Vagina (tissue), 2 donors: ENCODE measurements around the gene SNX1.
"Not testable (repeated sequence)": the region's sequence is repeated elsewhere in the genome, so short reads cannot be mapped to it uniquely, and the experiment has no call there.

Source experiments
- CTCF ChIP-seq, 3 experiments: fragments of 450-650 bp in 2 of 3; fragments of 200-600 bp in 1 of 3; sonication (generic) in 1 of 3; IDR thresholded peaks; one replicate each; pipeline ENCODE4 v1.5.1; 2017 to 2019; ENCODE audit warnings: antibody characterized with exemption in 3 of 3, mild to moderate bottlenecking in 2 of 3, moderate library complexity in 2 of 3
- POLR2A ChIP-seq, 2 donors: fragments of 450-650 bp; IDR thresholded peaks; one replicate each; pipeline ENCODE4 v1.6.1; 2017; ENCODE audit warnings: antibody characterized with exemption in 2 of 2, mild to moderate bottlenecking in 2 of 2, moderate library complexity in 2 of 2

DNA sequence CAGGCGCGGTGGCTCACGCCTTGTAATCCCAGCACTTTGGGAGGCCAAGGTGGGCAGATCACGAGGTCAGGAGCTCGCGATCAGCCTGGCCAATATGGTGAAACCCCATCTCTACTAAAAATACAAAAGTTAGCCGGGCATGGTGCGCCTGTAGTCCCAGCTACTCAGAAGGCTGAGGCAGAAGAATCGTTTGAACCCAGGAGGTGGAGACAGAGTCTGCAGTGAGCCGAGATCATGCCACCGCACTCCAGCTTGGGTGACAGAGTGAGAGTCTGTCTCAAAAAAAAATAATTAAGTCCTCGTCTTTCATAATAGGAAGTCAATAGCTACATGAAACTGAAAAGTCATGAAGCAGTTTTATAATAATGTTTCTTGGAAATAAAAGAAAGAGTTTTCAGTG is 42.1 kb upstream of the SNX1 start:
- TF ChIP-seq CTCF, POLR2A (IDR thresholded peaks at IDR 0.05): not testable (repeated sequence)
